Erythroblast (primary cell): Measurements from ENCODE around the gene CCN5.

ENCODE experiments used
- GATA1 ChIP-seq: IDR thresholded peaks from 2 replicates; pipeline ENCODE4 v1.6.1; 2011; ENCODE audit warnings: low read depth, mild to moderate bottlenecking, control low read depth, low read length, moderate library complexity
- POLR2A ChIP-seq: IDR thresholded peaks from 2 replicates; pipeline ENCODE4 v1.6.1; 2011; ENCODE audit warnings: mild to moderate bottlenecking, low read length

GRCh38 chr20:44722990-44723389 is 7.8 kb downstream of the CCN5 start:
- no peak for TF ChIP-seq POLR2A
- TF ChIP-seq GATA1: no peak
